Thyroid gland (tissue), 4 donors: ENCODE measurements around the gene CTSO. TPM values are rescaled to one million over a fixed set of nuclear protein-coding genes. Genes with fewer than 3 reads are reported as not detected.

Source experiments
- DNase-seq, 2 donors: peaks; one replicate each; pipeline ENCODE4 v3.0.0-alpha.2; 2019
- H3K27ac ChIP-seq, 3 donors: fragments of 200-600 bp; sonication (generic); 1 replicate in 2 of 3; 2 replicates in 1 of 3; pipeline ENCODE4 v1.5.1; 2016 to 2019; ENCODE audit warnings: mild to moderate bottlenecking in 1 of 3, moderate library complexity in 1 of 3
- H3K27me3 ChIP-seq: fragments of 200-600 bp; sonication (generic); one replicate; pipeline ENCODE4 v1.5.1; 2019
- H3K36me3 ChIP-seq, 2 donors: fragments of 200-600 bp; sonication (generic); one replicate each; pipeline ENCODE4 v1.5.1; 2016 to 2019
- H3K4me1 ChIP-seq, 2 donors: fragments of 200-600 bp; sonication (generic); one replicate each; pipeline ENCODE4 v1.5.1; 2017 to 2019
- H3K4me3 ChIP-seq, 3 donors: fragments of 200-600 bp; sonication (generic); replicated peaks in 1 of 3; 1 replicate in 2 of 3; 2 replicates in 1 of 3; pipeline ENCODE4 v1.5.1; 2016; ENCODE audit warnings: mild to moderate bottlenecking in 1 of 3
- H3K9me3 ChIP-seq: fragments of 200-600 bp; sonication (generic); one replicate; pipeline ENCODE4 v1.5.1; 2017
- CTCF ChIP-seq, 6 experiments: fragments of 200-600 bp in 3 of 6; fragments of 450-650 bp in 3 of 6; sonication (generic) in 3 of 6; IDR thresholded peaks; one replicate each; pipeline ENCODE4 v1.5.1; 2016 to 2019; ENCODE audit warnings: antibody characterized with exemption in 6 of 6, mild to moderate bottlenecking in 2 of 6, inconsistent platforms in 1 of 6, moderate library complexity in 1 of 6
- POLR2A ChIP-seq, 2 donors: fragments of 450-650 bp; IDR thresholded peaks; one replicate each; pipeline ENCODE4 v1.6.1; 2017; ENCODE audit warnings: antibody characterized with exemption in 2 of 2, mild to moderate bottlenecking in 2 of 2, moderate library complexity in 1 of 2
- WGBS, 2 donors: methylation state at CpG; one replicate each; pipeline ENCODE4 v1.1.5; 2017; 5-methylcytosine and 5-hydroxymethylcytosine counted together
- intact Hi-C: fragments of 100-400 bp; cut with DNase I; formaldehyde crosslinking; loops from one replicate; pipeline ENCODE4 v1.15.1; 2023
- total RNA-seq, 4 donors: library from RNA; depleted of rRNA; stranded (reverse); fragments of >200 nt; gene quantifications; one replicate each; pipeline ENCODE4 v1.2.3, GENCODE V29; 2016

The CTSO gene
- total RNA-seq, 4 donors from 2014 or later, result 31.9 to 36.3 (median 35.6) TPM

- Histone ChIP-seq H3K4me1 (no peaks in the 10 kb centered on the region), H3K4me3 (no peak overlapping the region), H3K9me3 (no peaks in the 10 kb centered on the region), H3K36me3 (no peaks in the 10 kb centered on the region), H3K27me3 (no peaks in the 10 kb centered on the region), H3K27ac (no peak overlapping the region)
- 84 to 85% methylated on average over 4 of the region's 4 CpGs for WGBS, 2 donors
- no peak for DNase-seq
- TF ChIP-seq CTCF (IDR thresholded peaks at IDR 0.05) (no peak), POLR2A (IDR thresholded peaks at IDR 0.05) (no peak)
- intact Hi-C loops, result no loop called here
These were observed 30.6 kb upstream of the CTSO start for GRCh38 chr4:155984106-155984797.

- 43 to 54% methylated on average over 2 of the region's 2 CpGs for WGBS, 2 donors
- no peaks in the 10 kb centered on the region for H3K27me3 ChIP-seq
- no peak overlapping the region for H3K4me3 ChIP-seq
- no peak overlapping the region for H3K27ac ChIP-seq
- H3K36me3 ChIP-seq, result no peaks in the 10 kb centered on the region
- TF ChIP-seq CTCF (IDR thresholded peaks at IDR 0.05) (no peak), POLR2A (IDR thresholded peaks at IDR 0.05) (no peak)
- no peaks in the 10 kb centered on the region for H3K9me3 ChIP-seq
- intact Hi-C loops, result no loop called here
- no peaks in the 10 kb centered on the region for H3K4me1 ChIP-seq
- DNase-seq, result no peak
These were observed 29.2 kb upstream of the CTSO start for GRCh38 chr4:155982736-155983385.

- DNase-seq, result no peak
- Histone ChIP-seq H3K4me1 (no peaks in the 10 kb centered on the region), H3K9me3 (no peaks in the 10 kb centered on the region), H3K4me3 (no peak overlapping the region), H3K27ac (no peak overlapping the region), H3K36me3 (no peaks in the 10 kb centered on the region), H3K27me3 (no peaks in the 10 kb centered on the region)
- intact Hi-C loops, result no loop called here
- 82 to 83% methylated on average over 4 of the region's 4 CpGs for WGBS, 2 donors
- TF ChIP-seq POLR2A (IDR thresholded peaks at IDR 0.05), result no peak
- no peak for TF ChIP-seq CTCF (IDR thresholded peaks at IDR 0.05)
These were observed 25.1 kb upstream of the CTSO start for GRCh38 chr4:155978810-155979209.

- H3K9me3 ChIP-seq, result no peaks in the 10 kb centered on the region
- no peak for DNase-seq
- intact Hi-C loops, result no loop called here
- no peak overlapping the region for H3K4me3 ChIP-seq
- H3K27me3 ChIP-seq, result no peaks in the 10 kb centered on the region
- no peak for TF ChIP-seq POLR2A (IDR thresholded peaks at IDR 0.05)
- no peak for TF ChIP-seq CTCF (IDR thresholded peaks at IDR 0.05)
- 87 to 96% methylated on average over 2 of the region's 2 CpGs for WGBS, 2 donors
- no peak overlapping the region for H3K27ac ChIP-seq
- no peaks in the 10 kb centered on the region for H3K36me3 ChIP-seq
- H3K4me1 ChIP-seq, result no peaks in the 10 kb centered on the region
These were observed 21.8 kb upstream of the CTSO start for GRCh38 chr4:155975511-155975910.

- no peak for TF ChIP-seq CTCF (IDR thresholded peaks at IDR 0.05)
- no peak for TF ChIP-seq POLR2A (IDR thresholded peaks at IDR 0.05)
- no peak overlapping the region for H3K4me3 ChIP-seq
- H3K36me3 ChIP-seq, result no peaks in the 10 kb centered on the region
- intact Hi-C loops, result no loop called here
- no peaks in the 10 kb centered on the region for H3K9me3 ChIP-seq
- WGBS, 2 donors, result 29 to 54% methylated on average over 3 of the region's 3 CpGs
- H3K27me3 ChIP-seq, result no peaks in the 10 kb centered on the region
- no peaks in the 10 kb centered on the region for H3K4me1 ChIP-seq
- no peak overlapping the region for H3K27ac ChIP-seq
- no peak for DNase-seq
These were observed 21.3 kb upstream of the CTSO start for GRCh38 chr4:155974996-155975395.
